ENCODE results near the gene RTTN. TPM values are rescaled to one million over a fixed set of nuclear protein-coding genes. Genes with fewer than 3 reads are reported as not detected.

Gene RTTN
- total RNA-seq, 1 donor from 2014 or later = 31.3 TPM

GRCh38 chr18:70149156-70149555 lies 56.3 kb downstream of the RTTN start:
- DNase-seq (ENCODE audit: low read depth) = no peak

GRCh38 chr18:70148039-70148938 lies 57.2 kb downstream of the RTTN start:
- no peaks in the 10 kb centered on the region for H3K27me3 ChIP-seq (ENCODE audit: control insufficient read depth, insufficient read depth, low read length)
- FAIRE-seq = no peak
- H3K4me3 ChIP-seq (ENCODE audit: low read depth, low read length) = no peak overlapping the region
- no peak for TF ChIP-seq CTCF (IDR thresholded peaks at IDR 0.05; ENCODE audit: insufficient read depth, low read length, severe bottlenecking)
- H3K36me3 ChIP-seq (ENCODE audit: control insufficient read depth, insufficient read depth, low read length) = no peaks in the 10 kb centered on the region
- DNase-seq (ENCODE audit: low read depth) = no peak

More at GRCh38 chr18:70149156-70149555, 56.3 kb downstream of the RTTN start:
- no peaks in the 10 kb centered on the region for H3K27me3 ChIP-seq (ENCODE audit: control insufficient read depth, insufficient read depth, low read length)
- no peak for FAIRE-seq
- no peak for TF ChIP-seq CTCF (IDR thresholded peaks at IDR 0.05; ENCODE audit: insufficient read depth, low read length, severe bottlenecking)
- no peak overlapping the region for H3K4me3 ChIP-seq (ENCODE audit: low read depth, low read length)
- no peaks in the 10 kb centered on the region for H3K36me3 ChIP-seq (ENCODE audit: control insufficient read depth, insufficient read depth, low read length)

GRCh38 chr18:70146174-70146573 lies 59.3 kb downstream of the RTTN start:
- Histone ChIP-seq H3K36me3 (ENCODE audit: control insufficient read depth, insufficient read depth, low read length) (no peaks in the 10 kb centered on the region), H3K4me3 (ENCODE audit: low read depth, low read length) (no peak overlapping the region), H3K27me3 (ENCODE audit: control insufficient read depth, insufficient read depth, low read length) (no peaks in the 10 kb centered on the region)
- FAIRE-seq (no peak), DNase-seq (ENCODE audit: low read depth) (no peak)
- TF ChIP-seq CTCF (IDR thresholded peaks at IDR 0.05; ENCODE audit: insufficient read depth, low read length, severe bottlenecking) = no peak

- no peak for TF ChIP-seq CTCF (IDR thresholded peaks at IDR 0.05; ENCODE audit: insufficient read depth, low read length, severe bottlenecking)
- FAIRE-seq = no peak
- H3K36me3 ChIP-seq (ENCODE audit: control insufficient read depth, insufficient read depth, low read length) = no peaks in the 10 kb centered on the region
Observed at GRCh38 chr18:70142001-70142400, 63.5 kb downstream of the RTTN start.

GRCh38 chr18:70139138-70139537 lies 66.3 kb downstream of the RTTN start:
- Histone ChIP-seq H3K36me3 (ENCODE audit: control insufficient read depth, insufficient read depth, low read length) (no peaks in the 10 kb centered on the region), H3K27me3 (ENCODE audit: control insufficient read depth, insufficient read depth, low read length) (no peaks in the 10 kb centered on the region), H3K4me3 (ENCODE audit: low read depth, low read length) (no peak overlapping the region)
- DNase-seq (ENCODE audit: low read depth) (no peak), FAIRE-seq (no peak)
- TF ChIP-seq CTCF (IDR thresholded peaks at IDR 0.05; ENCODE audit: insufficient read depth, low read length, severe bottlenecking) = no peak

More at GRCh38 chr18:70142001-70142400, 63.5 kb downstream of the RTTN start:
- no peak for DNase-seq (ENCODE audit: low read depth)
- H3K27me3 ChIP-seq (ENCODE audit: control insufficient read depth, insufficient read depth, low read length) = no peaks in the 10 kb centered on the region
- H3K4me3 ChIP-seq (ENCODE audit: low read depth, low read length) = no peak overlapping the region

Measured in bronchial epithelial cell (primary cell).